DMS53 (cell line): ENCODE measurements around the gene ENTPD7.
"Not testable (repeated sequence)": the region's sequence is repeated elsewhere in the genome, so short reads cannot be mapped to it uniquely, and the experiment has no call there.

ENCODE experiments used
- DNase-seq: peaks from one replicate; lab custom pipeline; 2025; lab: John Stamatoyannopoulos, UW

The ENTPD7 gene

DNA sequence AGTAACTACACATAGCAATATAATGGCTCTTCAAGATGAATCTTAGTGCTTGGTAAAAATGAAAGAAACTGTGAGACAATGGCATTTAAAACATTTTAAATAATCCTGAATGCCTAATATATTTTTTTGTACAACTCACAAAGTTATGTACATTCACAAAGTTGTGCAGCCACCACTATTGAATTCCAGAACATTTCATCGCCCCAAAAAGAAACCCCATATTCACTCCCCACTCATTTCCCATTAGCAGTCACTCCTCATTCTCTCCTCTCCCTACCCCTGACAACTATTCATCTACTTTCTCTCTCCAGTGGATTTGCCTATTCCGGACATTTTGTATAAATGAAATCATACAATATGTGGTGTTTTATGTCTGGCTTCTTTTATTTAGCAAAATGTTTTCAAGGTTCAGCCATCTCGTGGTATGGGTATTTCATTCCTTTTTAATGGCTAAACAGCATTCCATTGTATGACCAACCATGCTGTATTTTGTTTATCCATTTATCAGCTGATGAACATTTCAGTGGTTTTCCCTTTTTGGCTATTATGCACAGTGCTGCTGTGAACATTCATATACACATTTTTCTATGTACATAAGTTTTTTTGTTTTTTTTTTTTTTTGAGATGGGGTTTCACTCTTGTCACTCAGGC is 34.7 kb downstream of the ENTPD7 start:
- no peak for DNase-seq

DNA sequence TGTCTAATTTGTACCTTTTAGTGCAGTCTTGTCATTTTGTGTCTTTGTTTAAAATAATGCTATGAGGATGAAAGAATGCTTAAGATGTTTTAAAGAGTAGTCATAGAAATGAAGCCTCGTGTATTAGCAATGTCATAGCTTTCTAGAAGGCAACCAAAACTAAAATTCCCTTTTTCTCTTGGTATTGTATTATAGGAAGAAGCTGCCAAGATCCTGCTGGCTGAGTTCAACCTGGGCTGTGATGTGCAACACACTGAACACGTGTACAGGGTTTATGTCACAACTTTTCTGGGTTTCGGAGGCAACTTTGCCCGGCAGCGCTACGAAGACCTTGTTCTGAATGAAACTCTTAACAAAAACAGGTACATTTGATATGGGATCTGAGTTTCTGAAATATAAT is 36.5 kb downstream of the ENTPD7 start:
- DNase-seq = no peak

DNA sequence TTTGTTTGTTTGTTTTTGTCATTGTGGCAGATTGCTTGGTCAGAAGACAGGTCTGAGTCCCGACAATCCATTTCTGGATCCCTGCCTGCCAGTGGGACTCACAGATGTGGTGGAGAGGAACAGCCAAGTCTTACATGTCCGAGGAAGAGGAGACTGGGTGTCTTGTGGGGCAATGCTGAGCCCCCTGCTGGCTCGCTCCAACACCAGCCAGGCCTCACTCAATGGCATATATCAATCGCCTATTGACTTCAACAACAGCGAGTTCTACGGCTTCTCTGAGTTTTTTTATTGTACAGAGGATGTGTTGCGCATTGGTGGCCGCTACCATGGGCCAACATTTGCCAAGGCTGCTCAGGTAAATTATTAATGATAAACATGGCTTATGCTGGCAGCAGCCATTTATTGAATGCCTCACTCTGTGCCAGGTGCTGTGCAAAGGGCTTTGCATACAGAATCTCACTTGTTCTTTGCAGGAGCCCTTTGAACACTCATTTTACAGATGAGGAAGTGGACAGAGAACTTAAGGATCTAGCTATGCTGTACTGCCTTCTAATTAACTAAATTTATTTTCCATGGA is 39.3 kb downstream of the ENTPD7 start:
- no peak for DNase-seq

DNA sequence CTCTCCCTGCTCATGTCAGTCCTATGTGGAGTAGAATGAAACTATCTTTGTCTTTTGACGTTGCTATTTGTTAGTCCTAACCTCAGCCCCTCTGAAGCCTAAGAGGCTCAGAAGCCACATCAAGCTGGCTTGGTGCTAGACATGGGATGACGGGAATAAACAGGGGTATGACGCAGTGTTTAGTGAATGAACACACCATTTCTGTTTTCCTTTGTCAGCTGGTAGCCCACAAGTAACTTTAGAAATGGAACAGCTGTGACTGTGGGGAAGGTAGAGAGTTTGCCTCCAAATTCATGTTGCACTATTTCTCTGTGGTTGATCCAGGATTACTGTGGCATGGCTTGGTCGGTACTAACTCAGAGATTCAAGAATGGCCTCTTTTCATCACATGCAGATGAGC is 41.3 kb downstream of the ENTPD7 start:
- DNase-seq = no peak

DNA sequence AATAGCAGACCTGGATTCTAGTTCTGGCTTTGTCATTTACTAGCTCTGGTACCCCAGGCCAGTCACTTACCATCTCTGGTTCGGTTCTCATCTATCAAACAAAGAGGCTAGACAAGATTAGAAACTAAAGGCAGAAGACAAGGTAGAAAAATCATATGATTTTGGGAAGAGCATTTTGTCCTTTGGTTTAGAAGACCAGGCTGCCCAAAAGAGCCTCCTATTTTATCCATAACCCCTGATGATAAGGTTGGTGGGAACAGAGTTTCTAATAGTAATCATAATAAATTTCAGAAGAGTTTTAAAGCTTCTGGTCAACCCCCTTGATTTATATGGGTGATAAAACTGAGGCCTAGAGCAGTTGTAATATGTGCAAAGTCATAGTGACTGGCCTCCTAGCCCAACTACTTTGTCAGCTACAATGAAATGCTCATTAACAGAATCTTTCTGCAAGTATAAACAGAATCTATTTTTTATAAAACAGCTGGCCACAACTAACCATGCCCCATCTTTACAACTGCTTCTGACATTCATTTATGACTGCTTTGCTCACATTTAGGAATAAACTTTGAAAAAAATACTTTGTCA is 49.2 kb downstream of the ENTPD7 start:
- no peak for DNase-seq

DNA sequence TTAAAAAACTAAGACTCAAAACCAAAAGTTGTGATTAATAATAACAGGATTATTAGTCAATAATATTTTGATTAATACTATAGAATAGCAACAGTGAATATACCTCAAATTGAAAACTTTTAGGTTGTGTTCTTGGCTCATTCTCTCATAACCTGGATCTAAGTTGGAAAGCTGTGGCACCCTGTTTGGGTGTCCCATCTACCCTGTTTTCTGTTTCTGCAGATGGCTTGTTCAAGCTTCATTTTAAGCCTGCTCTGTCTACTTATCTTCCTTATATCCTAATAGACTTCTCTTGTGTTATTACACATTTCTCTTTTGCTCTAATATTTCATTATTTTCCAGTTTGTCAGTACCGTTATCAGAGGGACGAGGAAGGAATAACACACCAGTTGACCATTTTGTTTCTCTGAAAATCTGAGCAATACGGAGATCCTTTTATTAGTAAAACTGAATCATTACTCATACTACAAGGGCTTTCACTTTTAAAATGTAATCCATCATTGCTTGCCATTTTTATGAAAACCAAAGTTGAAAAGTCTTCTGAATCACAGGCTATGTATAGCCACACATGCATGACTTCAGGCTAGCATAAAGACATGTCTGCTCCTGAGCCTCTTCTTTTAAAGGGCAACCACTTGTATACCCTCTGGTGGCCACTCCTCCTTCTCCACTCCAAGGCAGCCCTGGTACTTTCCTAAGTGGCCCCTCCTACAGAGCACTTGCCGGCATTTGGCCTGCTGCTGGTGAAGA is 50.3 kb downstream of the ENTPD7 start:
- DNase-seq = peak; percentile 12

DNA sequence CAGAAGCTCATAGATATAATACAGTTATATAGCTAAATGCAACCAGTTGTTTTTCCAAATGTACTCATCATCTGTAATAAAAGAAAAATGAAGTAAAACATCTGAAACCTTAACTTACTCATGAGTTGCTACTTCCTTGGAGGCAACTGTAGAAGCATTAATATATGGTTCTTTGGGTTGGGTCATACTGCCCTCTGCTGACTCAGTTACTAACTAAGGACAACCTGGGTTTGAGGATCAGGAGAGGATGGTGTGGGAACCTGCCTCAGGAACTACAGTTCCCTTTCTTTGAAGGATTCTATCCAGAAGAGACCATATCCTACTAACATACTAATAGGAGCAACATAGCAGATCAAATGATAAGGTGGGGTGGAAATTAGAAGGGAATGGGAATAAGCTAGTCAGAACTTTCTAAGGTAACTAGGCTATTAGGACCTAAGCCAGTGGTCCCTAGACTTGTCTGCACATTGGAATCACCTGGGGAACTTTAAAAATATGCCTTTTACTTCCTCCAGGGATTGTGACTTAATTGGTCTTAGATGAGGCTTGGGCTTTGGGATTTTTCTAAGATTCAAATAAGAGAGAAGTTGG is 51.9 kb downstream of the ENTPD7 start:
- peak; percentile 69 for DNase-seq

DNA sequence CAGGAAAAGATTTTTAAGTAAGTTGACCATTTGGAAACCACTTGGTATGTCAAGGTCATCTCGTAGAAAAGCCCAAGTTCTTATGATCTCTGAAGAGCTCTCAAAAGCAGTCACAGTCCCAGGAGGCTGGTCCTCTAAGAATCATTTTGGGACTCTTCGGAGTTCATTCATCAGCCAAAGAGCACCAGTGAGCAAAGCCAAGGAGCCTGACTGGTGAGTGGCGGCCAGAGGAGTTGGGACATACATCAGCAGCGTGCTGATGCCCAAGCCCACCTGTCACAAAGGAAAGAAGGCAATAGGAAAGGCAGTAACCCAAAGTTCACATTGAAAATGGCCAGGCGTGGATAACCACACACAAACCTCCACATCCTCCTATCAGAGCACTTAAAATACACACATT is 55.1 kb downstream of the ENTPD7 start:
- no peak for DNase-seq

DNA sequence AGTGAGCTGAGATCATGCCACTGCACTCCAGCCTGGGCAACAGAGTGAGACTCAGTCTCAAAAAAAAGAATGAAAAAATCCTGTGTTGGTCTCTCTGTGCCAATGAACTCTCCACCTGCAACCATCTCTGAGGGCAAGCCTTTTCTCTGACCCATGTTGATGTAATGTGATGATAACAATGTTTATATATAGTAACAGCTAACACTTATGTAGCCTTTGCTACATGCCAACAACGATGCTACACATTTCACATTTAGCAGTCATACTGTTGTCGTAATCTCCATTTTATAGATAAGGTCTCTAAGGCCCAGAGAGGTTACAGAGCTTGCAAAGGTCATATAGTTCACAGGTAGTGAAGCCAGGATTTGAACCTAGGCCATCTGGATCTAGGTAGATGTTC is 61.1 kb downstream of the ENTPD7 start:
- no peak for DNase-seq

DNA sequence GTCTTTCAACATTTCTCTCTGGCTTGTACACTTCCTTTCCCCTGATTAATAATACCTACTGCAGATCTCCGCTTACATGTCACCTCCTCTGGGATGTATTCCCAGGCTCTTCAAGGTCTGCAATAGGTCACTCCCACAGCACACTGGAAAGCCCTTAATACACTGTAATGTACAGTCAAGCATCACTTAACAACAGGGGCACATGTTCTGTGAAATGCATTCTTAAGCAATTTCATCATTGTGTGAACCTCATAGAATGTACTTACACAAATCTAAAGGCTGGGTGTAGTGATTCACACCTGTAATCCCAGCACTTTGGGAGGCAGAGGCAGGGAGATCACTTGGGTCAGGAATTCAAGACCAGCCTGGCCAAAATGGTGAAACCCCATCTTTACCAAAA is 70.7 kb downstream of the ENTPD7 start:
- DNase-seq = peak; percentile 5

DNA sequence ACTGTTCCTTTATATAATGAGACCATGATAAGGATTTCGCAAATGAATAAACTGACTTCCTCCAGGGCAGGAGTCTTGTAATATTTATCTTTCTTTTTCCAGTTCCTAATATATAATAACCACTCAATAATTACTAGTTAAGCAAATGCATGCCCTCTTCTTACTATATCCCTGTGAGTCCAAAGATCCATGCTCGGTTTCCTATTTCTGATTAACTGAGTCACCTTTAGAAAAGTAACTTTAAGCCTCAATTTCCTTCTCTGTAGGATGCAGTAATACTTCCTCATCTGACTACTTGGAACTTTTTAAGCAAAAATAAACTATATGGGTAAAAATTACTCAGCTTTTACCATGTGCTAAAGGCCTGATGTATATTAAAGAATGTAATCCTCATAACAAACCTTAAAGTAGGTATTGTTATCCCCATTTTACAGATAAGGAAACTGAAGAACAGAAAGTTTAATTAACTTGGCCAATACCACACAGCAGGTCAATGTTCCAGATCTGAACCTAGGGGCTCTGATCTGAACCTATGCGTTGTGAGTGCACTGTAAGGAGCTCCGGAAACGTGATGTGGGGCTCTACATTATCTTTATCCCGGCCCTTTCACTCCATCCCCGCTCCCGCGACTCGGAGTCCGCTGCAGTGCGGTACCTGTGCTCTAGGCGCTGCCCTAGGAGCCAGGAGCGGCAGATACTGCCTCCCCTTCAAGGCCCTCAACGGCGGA is 72.2 kb downstream of the ENTPD7 start:
- no peak for DNase-seq

DNA sequence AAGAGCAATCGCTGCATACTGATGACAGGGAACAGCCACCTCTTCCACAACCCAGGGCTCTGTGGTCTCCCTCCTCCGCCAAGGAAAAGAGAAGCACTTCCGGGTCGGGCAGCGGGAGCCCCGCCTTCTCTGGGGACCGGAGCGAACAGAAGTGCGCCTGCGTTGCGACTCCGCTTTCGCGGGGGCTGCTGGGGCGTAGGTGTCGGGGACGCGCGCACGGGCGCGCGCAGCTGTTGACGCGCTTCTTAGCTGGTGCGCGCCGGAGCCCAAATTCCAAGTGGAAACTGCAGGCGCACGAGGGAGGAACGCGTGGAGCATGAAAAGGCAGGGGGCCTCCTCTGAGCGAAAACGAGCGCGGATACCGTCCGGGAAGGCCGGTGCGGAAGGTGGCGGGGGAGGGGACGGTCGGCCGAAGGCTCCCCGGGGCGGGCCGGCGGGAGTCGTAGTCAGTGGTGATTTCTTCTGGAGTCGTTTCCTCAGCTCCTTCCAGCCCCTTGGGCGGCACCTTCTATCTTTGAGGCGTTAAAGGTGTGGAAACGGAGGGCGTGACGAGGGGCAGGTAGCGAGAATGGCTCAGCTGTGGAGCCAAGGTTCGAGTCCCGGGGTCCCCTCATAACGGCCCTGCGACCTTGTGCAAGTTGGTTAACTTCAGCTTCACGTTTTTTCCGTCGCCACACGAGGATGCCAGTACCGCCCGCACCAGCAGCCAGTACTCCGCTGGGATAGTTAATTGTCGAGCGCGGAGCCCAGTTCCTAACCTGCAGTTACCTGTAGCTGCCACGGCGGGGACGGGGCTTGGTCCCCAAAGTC is 72.9 kb downstream of the ENTPD7 start, which contains the start of the genes COX15 and CUTC:
TSS of gene COX15 (minus strand) at position 95 of the 810 bp plus-strand sequence. CDS start at position 17, 78 bp downstream.
TSS of gene CUTC (plus strand) at position 202 of the 810 bp plus-strand sequence. CDS start at position 317, 115 bp downstream.
- DNase-seq = peak; percentile 99

DNA sequence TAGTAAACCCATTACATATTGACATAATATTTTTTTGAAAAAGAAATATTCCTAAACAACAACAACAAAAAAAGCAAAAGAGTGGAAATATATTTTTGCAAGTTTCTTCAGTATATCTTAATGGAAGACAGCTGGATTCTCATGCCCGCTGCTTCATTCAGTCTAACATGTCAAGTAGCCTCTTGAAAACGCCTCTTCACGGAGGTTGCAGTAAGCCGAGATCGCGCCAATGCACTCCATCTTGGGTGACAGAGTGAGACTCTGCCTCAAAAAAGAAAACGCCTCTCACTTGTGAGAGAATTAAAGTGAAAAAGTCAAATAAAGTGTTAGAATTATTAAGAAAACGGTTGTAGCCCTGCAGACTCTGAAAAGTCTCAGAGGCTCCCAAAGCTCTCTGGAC is 74.1 kb downstream of the ENTPD7 start:
- DNase-seq = peak; percentile 52

DNA sequence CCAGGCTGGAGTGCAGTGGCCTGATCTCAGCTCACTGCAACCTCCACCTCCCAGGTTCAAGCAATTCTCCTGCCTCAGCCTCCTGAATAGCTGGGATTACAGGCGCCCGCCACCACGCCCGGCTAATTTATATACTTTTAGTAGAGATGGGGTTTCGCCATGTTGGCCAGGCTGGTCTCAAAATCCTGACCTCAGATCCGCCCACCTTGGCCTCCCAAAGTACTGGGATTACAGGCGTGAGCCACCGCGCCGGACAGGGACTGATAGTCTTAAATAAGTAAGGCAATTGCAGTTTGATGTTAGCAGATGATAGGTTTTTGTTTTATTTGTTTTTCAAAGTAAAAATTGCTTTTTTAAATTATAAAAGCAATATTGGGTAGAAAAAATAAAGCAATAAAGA is 74.8 kb downstream of the ENTPD7 start:
- DNase-seq = not testable (repeated sequence)

DNA sequence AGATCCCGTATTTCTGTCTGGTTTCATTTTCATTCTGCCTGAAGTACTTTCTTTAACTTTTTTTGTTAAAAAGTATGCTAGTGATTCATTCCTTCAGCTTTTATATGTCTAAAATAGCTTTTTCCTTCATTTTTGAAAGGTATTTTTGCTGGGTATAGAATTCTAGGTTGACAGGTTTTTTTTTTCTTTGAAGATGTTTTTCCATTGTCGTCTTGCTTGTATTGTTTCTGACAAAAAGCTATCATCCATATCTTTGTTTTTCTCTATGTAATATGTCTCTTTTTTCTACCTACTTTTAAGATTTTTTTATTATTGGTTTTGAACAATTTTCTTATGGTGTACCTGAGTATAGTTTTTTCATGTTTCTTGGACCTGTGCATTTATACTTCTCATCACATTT is 81.0 kb downstream of the ENTPD7 start:
- DNase-seq = no peak

DNA sequence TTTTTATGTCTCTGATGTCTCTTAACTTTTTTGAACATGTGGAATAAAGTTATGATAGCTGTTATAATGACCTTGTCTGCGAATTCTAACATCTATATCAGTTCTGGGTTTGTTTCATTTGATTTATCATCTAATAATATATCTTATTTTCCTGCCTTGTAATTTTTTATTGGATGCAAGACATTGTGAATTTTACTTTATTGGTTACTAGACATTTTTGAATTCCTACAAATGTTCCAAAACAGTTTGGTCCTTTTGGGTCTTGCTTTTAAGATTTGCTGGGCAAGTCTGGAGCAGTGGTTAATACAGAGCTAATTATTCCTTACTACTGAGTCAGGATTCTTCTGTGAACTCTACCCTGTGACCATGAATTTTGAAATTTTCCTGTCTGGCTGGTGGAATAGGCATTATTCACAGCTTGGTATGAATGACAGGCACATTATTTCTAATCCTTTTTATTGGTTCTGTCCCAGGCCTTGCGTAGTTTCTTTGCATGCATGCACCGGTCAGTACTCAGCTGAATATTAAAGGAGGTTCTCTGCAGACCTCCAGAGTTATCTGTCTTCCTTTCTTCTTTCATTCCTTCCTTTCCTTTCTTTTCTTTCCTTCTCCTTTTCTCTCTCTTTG is 81.7 kb downstream of the ENTPD7 start:
- no peak for DNase-seq

DNA sequence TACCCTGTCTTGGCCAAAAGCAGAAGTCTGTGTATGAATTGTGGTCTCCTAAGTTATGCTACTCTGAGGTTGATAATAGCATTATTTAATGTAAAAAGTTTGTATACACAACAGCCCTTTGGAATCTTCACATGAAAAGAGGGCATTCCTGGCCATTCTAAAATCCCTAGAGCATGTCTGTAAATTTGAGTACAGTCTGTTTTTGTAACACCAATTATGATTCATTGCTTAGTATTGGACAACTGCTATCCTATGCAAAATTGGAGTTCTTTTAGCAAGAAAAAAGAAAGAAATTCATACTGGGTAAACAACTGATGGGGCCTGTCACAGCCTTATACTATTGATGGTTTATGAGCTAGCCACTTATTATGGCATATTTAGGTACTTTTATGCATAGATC is 82.9 kb downstream of the ENTPD7 start:
- DNase-seq = no peak

DNA sequence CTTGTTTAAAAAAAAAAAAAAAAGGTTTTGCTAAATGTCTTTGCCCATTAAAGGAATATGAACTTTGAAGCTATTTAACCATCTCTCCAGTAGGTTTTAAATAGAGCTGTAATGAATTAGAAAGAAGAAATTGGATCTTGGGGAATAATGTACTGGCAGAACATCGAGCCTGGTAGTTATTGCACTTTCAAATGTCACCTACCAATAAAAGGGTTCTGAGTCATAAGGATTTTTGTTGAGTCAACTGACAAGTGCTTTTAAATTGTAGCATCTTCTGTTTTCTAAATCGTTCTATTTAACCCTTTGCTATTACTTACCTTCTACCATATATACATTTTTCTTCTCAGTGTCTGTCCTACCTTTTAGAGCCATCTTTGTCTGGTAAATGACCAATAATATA is 83.4 kb downstream of the ENTPD7 start:
- DNase-seq = no peak

DNA sequence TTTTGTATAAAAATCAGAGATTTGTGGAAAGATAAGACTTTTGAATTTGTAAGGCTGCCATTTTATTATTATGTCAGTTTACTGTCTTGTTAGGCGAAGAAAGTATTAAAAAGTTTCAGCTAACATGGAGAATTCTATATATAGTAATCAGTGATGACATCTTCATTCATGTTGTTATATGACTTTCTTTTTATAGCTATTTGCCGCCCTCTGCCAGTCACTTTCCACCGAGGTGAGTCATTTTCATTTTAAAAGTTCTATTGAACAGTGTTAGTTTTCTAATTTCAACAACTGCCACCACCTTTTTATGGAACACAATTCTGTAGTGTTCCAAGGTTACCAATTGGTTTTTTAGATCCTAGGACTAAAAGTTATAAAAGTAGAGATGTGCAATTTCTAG is 84.5 kb downstream of the ENTPD7 start:
- no peak for DNase-seq

DNA sequence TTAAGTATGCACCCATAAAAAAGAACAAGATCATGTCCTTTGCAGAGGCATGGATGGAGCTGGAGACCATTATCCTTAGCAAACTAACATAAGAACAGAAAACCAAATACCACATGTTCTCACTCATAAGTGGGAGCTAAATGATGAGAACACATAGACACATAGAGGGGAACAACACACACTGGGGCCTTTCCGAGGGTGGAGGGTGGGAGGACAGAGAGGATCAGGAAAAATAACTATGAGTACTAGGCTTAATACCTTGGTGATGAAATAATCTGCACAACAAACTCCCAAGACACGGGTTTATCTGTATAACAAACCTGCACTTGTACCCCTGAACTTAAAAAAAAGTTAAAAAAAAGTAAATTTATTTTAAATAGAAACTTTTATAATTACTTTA is 86.9 kb downstream of the ENTPD7 start:
- not testable (repeated sequence) for DNase-seq
